HG02759 (cell line): Measurements from ENCODE around the gene MRPL58.
"Not testable (repeated sequence)": the region's sequence is repeated elsewhere in the genome, so short reads cannot be mapped to it uniquely, and the experiment has no call there.

ENCODE experiments used
- ATAC-seq: cut with Tn5 transposase; IDR thresholded peaks from one replicate; pipeline ENCODE4 v1.9.1; 2021; ENCODE audit warnings: mild to moderate bottlenecking, moderate library complexity; ENCODE audit not compliant: unreplicated experiment

MRPL58 gene

DNA sequence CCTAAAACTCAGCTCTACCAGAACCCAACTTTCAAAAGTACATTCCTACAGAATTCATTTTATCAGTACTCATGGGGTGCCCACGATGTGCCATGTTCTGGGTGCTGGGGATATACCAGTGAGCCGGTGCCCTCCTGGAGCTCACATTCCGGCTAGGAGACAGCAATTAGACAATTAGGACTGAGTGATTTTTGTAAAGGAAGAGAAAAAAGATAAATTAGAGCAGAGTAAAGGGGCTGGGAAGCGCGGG is 449 bp upstream of the MRPL58 start:
- no peak for ATAC-seq

DNA sequence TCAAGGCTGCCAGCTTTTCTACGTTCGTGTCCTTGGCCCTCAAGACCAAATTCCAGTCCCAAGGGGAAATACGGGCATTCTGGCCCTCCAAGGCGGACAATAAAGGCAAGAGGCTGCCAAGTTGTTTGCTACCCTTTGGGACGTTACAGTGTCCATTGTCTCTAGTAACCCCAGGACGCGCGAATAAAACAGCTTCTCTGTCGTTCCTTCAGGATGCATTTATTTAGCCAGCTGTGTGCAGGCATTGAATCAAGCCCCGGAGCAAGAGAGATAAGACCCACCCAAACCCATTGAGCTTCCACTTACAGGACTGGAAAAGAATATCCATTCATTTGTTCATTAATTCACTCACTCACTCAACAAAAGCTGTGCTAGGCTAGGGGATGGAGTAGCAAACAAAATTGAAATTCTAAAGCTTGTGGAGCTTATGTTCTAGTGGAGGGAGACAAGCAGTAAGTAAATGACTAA is 656 bp downstream of the MRPL58 start:
- no peak for ATAC-seq

DNA sequence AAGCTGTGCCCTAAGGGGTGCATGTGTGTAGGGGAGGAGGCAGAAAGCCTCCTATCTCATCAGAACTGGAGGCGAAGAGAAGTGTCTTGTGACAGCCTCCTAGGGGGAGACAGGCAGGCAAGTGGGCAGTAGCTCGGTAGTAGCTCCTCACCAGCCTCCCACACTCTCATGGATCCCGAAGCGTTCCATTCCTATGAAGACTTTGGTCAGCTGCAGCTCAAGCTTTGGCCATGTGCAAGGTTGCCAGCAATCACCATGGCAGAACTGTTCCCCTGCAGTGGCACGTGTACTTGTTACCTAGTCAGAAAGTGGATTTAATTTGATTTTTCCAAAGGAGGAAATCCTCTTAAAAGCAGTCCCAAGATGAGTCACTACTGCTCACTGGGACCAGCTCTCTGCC is 6.7 kb downstream of the MRPL58 start:
- ATAC-seq = no peak

DNA sequence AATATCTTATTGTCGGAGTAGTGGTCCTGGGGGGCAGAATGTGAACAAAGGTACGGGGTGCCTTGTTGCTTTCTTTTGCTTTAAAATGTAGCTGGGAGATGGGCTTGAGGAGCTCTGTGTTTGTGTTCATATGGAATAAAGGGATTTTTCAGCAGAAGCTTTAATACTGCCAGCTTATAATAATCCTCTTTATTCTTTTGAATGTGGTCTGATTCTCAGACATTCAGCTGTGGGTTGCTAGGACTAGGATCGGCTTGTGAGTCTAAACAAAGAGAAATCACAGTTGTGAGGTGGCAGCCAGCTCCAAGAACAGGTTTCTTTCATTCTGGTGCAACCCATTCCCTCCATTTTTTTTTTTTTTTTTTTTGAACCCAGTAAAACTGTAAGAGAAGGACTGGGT is 7.2 kb downstream of the MRPL58 start:
- no peak for ATAC-seq

DNA sequence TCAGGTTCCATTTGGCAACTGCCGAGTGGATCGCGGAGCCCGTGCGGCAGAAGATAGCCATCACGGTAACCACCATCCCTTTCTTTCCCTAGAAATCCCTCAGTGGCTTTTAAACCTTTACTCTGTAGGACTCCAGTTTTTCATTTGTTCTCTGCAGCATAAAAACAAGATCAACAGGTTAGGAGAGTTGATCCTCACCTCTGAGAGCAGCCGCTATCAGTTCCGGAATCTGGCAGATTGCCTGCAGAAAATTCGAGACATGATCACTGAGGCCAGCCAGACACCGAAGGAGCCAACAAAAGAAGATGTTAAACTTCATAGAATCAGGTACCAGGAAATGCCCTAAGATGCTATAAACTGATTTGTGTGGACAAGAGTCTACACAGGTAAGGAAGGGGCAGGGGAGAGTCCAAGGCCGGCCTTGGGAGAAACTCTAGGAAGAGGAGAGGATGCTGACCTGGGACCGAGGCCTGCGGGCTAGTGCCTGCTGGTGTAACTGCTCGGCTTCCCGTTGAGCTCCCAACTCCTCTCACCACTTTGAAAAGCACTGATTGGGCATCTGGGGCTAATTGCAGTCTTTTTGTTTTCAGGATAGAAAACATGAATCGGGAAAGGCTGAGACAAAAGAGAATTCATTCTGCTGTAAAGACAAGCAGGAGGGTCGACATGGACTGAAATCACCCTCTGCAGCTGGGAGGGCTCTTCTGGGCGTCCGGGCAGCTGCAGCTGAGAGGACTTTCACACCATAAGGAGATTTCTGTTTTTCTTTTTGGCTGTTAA is 8.1 kb downstream of the MRPL58 start:
- ATAC-seq = no peak

DNA sequence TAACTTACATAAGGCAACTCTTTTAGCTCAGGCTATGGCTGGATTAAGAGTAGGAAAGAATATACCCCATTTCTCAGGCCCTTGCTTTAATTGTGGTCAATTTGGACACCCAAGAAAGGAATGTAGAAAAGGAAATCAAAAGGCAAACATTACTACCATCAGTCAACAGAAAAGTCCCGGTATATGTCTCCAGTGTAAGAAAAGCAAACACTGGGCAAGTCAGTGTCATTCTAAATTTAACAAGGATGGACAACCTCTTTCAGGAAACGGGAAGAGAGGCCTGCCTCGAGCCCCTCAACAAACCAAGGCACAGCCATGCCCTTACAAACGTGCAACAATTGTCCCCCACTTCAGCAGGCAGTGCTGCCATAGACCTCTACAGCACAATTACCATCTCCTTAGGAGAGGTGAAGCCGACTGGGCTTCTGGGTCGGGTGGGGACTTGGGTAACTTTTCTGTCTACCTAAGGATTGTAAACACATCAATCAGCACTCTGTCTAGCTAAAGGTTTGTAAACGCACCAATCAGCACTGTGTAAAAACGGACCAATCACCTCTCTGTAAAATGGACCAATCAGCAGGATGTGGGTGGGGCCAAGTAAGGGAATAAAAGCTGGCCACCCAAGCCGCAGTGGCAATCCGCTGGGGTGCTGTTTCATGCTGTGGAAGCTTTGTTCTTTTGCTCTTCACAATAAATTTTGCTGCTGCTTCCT is 12.4 kb downstream of the MRPL58 start:
- ATAC-seq = no peak

DNA sequence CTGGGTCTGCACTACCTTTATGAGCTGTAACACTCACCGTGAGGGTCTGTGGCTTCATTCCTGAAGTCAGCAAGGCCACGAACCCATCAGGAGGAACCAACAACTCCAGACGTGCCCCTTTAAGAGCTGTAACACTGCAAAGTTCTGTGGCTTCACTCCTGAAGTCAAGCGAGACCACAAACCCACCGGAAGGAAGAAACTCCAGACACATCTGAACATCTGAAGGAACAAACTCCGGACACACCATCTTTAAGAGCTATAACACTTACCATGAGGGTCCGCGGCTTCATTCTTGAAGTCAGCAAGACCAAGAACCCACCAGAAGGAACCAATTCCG is 12.9 kb downstream of the MRPL58 start:
- not testable (repeated sequence) for ATAC-seq

DNA sequence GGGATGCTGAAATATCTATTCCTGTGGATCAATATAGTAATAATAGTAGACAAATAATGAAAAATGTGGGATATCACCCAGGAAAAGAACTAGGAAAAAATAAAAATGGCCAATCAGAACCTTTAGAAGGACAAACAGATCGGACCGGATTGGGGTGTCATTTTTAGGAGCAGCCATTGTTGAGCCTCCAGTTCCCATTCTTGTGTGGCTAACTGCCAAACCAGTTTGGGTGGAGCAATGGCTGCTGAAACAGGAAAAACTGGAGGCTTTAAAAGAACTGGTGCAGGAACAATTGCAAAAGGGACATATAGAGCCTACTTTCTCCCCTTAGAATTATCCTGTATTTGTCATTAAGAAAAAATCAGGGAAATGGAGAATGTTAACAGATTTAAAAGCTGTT is 14.2 kb downstream of the MRPL58 start:
- not testable (repeated sequence) for ATAC-seq

DNA sequence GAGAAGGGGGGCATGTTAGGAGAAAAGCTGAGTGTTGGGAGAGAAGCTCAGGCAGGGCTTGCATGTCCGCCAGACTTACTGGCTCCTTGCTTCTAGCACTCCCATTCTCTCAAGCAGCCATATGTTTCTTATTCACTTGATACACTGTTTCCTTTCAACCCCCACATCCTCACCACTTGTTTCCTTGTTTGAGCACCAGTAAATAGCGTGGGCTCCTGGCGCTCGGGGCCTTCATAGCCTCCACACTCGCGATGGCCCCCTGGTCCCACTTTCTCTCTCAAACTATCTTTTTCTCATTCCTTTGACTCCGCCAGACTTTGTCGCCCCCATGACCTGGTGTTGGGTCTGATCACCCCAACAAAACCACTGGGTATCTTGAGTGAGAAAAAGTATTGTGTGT is 17.7 kb downstream of the MRPL58 start:
- ATAC-seq = no peak

DNA sequence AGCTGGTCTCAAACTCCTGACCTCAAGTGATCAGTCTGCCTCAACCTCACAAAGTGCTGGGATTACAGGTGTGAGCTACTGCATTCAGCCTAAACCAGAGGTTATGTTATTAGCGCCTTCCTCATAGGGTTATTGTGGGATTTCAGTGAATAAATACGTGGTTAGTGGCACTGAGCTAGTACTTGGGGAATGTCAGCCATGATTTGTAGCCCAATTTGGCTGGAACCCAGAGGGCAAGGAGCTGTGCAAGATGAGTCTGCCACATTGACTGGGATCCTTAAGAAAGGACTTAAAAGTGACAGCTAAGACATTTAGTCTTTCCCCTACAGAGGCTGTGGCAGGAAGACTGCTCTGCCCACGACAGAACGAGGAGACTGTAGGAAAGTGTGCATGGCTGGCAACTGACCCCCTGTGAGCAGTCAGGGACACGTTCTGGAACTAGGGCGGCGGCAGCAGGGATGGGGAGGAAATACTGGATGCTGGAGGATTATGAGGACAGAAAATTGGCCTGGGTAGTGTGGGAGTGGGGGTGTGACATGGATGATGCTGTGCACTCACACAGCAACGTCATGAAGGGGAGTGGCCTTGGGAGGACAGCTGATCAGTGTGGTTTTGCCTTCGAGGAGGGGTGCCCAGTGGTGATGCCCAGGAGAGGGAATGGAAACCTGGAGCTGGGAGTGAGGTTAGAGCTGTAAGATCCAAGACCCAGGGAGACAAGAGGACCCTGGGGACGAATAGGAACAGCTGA is 19.7 kb downstream of the MRPL58 start:
- ATAC-seq = no peak

DNA sequence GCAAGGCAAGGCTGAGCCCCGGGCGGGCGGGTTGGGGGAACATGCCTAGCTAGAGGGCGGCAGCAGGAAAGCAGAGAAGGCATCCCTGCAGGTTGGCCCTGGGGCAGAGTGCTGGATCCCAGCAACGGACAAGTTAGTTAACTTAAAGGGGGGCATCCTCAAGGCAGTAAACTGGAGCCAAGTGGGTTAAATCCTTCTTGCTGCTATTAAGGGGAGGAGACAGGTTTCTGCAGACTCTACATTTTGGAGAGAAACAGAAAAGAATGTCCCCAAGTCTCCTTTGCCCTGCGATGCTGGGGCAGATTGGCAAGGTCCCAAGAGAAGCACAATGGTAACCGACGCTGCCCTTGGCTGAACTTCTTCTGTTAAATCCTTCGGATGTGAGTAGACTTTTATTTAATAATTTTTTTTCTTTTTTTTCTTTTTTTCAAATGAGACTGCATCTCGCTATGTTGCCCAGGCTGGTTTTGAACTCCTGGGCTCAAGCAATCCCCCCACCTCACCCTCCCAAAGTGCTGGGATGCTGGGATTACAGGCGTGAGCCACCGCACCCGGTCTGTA is 20.3 kb downstream of the MRPL58 start:
- no peak for ATAC-seq

DNA sequence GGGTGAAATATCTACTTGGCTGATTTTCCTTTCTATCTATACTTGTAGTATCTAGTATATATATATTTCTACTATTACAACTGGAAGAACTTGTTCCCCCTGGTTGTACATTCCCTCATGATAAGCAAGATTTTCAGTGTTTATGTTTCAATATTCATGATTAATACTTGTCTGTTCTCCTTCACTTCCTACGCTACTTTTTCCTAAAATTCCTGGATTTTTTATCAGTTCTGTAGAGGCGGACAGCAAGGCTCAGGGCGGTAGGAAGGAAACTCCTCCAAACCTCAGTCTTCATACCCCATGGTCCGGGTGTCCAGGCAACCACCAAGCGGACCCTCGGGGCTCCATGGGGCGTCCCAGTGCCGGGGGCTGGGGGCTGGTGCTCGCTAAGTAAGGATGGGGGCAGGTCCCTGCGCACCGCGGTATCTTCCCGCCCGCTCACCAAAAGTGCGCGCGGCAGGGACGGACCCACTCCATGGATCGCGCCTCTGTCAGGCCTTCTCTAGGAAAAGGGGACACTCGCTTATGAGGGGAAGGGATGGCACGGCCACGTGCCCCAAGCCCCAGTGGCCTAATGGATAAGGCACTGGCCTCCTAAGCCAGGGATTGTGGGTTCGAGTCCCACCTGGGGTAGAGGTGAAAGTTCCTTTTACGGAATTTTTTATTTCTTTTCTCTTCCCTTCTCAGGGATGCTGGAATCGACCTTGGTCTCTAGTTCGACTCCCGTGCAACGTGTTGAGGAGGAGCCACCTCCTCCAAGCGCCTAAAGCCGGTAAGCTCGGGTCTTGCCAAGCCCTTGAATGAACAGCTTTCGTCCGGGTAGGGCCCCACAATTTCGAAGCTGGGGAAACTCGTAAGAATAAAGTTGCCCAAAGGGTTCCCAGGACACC is 21.1 kb downstream of the MRPL58 start:
- ATAC-seq = peak; percentile 55

DNA sequence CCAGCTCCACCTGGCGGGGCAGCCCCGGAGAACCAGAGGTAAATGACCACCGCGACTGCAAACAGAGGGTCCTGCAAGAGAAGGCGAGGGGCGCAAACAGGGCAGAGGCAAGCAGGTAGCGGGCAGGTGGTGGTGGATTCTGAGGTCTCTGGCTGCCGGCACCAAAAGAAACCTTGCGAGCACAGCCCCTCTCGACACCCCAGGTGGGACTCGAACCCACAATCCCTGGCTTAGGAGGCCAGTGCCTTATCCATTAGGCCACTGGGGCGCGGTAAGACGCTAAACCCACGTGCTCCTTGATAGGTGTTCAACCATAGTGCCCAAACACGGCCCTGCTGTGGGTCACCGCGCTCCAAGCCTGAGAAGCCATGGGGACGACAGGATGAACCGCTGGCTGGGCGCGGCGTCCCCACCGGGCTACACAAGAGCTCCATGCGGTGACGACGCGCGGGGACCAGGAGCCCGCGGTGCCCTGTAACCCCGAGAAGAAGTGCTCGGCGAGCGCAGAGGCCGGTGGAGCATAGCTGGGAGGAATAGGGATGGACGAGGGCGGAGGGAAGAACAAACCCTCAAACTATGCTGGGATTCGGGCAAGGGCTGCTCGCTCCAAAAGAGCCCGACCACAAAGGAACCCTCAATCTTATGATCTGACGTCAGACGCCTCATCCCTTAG is 21.9 kb downstream of the MRPL58 start:
- peak; percentile 64 for ATAC-seq

DNA sequence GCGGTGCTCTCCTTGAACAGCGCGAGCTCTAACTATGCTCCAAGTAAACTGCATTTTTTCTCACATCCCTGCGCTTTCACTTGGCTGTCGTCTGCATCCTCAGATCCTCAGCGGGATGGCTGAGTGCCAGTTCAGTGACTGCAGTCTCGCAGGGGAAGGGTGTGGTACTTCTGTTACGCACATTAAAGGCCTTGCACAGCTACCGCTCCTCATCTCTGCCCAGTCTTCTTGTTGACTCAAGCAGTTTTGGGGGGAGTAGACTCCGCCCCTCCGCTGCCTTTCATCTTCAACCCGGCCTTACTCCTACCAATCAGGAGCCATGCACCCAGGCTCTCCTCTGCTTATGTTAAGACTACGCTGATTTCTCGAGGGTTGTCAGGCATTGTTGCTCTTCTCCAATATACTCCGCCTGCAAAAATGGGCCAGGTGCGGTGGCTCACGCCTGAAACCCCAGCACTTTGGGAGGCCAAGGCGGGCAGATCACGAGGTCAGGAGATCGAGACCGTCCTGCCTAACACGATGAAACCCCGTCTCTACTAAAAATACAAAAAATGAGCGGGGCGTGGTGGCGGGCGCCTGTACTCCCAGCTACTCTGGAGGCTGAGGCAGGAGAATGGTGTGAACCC is 24.3 kb downstream of the MRPL58 start:
- no peak for ATAC-seq

DNA sequence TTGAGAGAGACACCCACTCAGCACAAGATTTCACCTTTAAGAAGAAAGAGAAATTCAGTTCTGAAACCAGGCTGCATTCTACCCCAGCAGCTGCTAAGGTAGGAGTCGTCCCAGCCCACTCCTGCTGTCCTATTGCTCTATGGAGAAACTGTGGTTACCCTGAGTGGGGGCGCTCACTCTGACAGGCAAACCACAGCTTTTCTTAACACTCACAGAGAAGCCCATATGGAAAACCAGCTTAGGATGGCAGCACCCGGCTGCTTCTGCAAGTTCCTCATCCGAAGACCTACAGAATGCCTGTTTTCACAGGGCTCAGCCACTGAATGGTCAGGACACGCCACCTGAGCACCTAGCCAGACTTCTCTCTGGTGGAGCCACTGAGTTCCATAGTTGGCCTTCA is 26.8 kb downstream of the MRPL58 start:
- ATAC-seq = no peak

DNA sequence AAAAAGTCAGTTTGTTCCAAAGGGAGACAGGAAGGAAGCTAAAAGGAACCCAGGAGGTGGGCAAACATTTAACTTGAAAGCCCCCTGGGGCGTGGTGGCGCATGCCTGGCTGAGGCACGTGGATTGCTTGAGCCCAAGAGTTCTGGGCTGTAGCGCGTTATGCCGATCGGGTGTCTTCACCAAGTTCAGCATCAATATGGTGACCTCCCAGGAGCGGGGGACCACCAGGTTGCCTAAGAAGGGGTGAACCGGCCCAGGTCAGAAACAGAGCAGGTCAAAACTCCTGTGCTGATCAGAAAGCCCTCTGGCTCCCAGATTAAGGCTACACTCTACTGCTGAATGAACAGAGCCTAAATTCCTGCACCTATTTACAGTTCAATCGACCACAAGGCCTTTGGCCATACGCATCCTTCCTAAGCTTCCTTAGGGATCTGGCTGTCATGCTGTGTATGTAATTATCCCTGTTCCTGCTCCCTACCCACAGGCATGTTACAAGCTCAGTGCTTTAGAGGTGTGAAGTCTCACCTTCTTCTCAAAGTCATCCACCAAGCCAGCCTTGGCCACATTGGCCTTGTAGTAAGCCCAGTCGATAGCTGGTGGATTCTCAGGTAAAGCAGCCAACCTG is 29.3 kb downstream of the MRPL58 start:
- no peak for ATAC-seq

DNA sequence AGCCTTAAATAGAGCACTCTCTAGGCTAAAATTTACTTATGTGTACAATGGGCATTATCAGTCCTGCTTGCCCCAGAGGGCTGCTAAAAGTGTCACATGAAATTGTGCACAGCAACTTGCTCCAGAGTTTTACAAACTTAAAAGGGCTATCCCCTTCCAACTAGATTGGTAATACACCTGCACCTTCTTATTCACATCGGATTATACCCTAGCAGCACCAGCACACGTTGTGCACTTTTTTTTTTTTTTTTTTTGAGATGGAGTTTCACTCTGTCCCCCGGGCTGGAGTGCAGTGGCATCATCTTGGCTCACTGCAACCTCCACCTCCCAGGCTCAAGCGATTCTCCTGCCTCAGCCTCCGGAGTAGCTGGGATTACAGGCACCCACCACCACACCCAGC is 31.3 kb downstream of the MRPL58 start:
- ATAC-seq = not testable (repeated sequence)

DNA sequence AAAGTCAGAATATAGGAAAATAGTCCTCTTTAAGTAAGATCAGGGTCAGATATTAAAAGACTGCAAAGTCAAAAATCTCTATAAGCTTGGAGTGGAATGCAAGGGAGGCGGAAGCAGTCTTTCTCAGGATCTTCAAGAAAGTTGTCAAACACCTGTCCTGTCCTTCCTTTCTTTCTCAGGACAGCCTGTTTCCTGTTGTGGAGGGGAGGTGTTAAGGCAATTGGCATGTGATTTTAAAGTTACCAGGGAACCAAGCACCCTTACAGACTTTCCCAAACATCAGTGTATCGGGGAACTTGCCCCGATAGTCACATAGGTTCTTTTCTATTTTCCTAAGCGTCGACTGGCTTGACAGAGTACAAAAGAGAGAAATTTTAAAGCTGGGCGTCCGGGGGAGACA is 32.2 kb downstream of the MRPL58 start:
- no peak for ATAC-seq

DNA sequence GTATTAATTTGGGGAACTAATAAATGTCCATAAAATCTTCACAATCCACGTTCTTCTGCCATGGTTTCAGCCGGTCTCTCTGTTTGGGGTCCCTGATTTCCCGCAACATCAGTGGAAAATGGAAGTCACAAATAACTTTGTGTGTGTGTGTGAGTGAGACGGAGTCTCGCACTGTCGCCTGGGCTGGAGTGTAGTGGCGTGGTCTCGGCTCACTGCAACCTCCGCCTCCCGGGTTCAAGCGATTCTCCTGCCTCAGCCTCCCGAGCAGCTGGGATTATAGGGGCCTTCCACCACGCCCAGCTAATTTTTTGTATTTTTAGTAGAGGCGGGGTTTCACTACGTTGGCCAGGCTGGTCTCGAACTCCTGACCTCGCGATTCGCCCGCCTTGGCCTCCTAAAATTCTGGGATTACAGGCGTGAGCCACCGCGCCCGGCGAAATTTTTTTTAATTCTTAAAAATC is 33.5 kb downstream of the MRPL58 start:
- ATAC-seq = not testable (repeated sequence)
